Embryonic facial prominence (tissue), 1 donor: ENCODE results near the gene EXOC2.

Experiments used
- DNase-seq: peaks from one replicate; pipeline ENCODE4 v3.0.0-alpha.2; 2016; ENCODE audit errors: extremely low spot score

The EXOC2 gene, protein sequence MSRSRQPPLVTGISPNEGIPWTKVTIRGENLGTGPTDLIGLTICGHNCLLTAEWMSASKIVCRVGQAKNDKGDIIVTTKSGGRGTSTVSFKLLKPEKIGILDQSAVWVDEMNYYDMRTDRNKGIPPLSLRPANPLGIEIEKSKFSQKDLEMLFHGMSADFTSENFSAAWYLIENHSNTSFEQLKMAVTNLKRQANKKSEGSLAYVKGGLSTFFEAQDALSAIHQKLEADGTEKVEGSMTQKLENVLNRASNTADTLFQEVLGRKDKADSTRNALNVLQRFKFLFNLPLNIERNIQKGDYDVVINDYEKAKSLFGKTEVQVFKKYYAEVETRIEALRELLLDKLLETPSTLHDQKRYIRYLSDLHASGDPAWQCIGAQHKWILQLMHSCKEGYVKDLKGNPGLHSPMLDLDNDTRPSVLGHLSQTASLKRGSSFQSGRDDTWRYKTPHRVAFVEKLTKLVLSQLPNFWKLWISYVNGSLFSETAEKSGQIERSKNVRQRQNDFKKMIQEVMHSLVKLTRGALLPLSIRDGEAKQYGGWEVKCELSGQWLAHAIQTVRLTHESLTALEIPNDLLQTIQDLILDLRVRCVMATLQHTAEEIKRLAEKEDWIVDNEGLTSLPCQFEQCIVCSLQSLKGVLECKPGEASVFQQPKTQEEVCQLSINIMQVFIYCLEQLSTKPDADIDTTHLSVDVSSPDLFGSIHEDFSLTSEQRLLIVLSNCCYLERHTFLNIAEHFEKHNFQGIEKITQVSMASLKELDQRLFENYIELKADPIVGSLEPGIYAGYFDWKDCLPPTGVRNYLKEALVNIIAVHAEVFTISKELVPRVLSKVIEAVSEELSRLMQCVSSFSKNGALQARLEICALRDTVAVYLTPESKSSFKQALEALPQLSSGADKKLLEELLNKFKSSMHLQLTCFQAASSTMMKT

DNA sequence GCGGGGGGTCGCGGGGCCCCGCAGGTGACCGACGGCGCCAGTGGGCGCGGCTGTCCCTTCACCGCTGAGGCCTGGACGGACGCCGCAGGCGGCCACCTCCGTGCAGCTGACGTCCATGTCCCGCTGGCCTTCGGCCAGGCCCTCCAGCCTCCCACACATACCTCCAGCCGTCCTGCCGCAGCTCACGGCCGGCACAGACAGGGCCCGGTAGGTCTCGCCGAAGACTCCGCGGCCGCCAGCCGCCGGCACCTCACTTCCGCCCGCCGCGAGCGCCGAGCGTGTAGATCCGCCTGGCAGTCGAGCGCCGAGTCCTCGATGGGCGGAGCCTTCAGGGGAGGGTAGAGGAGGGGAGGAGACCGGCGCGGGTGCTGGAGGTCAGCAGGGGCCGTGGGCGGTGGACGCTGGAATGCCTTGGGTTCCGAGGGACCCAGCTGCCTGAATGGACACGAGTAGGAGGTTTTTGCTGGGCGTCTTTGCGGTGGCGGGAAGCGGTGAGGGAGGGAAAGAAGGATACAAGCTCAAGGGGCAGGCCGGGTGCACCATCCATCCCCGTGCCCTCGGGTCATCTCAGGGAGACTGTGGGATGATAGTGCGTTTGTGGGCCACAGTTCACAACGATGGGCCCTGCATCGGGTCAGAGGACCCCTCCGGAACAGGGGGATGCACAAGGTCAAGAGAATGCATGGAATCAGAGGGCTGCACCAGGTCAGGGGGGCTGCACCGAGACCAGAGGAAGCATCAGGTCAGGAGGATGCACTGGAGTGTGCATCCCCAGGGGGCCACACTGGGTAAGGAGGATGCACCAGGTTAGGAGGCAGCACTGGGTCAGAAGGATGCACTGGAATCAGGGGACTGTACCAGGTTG lies at the start of gene EXOC2:
TSS of gene EXOC2 (minus strand) at position 282 of the 865 bp plus-strand sequence. CDS start 55,321 bp downstream, outside the sequence.
- DNase-seq, result peak; percentile 71

DNA sequence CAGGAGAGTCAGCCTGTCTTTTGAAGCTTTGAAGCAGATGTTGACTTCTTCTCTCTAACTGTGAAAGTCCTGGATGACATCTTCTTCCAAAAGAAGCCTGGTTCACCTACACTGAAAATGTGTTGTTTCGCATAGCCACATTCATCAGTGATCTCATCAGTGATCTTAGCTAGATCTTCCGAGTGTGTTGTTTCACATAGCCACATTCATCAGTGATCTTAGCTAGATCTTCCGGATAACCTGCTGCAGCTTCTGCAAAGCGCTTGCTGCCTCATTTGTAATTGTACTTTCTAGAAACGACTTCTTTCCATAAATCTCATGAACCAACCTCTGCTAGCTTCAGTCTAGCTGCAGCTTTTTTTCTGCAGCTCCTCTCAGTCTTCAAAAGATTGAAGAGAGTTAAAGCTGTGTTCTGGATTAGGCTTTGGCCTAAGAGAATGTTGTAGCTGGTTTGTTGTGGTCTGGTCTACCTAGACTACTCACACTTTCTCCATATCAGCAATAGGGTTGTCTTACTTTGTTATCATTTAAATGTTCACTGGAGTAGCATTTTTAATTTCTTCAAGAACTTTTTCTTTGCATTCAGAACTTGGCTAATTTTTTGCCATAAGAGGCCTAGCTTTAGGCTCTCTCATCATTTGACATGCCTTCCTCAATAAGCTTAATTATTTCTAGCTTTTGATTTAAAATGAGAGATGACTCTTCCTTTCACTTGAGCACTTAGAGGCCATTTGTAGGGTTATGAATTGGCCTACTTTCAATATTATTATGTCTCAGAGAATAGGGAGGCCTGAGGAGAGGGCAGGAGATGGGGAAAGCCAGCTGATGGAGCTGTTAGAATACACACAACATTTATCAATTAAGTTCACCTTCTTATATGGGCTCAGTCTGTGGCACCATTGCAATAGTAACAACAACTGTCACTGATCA lies 48.7 kb upstream of the EXOC2 start:
- DNase-seq, result no peak

DNA sequence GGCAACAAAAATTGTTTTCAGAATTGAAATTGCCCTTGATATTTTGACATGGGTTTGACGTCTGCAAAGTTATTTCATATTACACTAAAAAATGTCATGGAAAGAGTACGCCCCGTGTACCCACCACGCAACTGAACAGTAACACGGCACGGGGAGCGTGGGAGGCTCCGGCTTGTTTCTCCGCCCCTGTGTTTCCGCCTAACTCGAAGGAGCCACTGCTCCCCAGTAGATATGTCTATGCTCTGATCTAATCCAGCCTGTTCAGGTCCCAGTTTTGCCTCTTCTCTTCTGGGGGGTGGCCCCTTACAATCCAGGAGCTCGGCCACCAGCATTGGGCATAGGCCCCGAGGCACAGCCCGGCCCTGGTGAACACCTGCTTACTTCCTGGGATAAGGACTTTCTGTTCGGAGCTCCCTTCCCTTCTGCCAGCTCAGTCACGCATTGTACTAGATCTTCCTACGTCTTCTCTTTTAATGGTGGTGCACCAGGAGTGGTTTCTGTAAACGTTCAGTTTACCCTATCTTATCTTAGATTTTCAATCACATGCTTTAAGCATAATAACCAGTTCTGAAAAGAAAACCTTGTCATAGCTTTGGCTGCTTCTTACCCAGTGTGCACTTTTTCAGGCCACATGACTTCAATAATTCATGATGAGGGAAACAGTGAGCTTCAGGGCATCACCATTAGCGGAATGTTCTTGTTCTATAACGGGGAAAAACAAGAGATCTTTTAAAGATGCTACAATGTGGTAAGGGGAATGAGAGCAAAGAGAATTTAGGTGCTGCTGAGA lies 43.9 kb upstream of the EXOC2 start:
- no peak for DNase-seq

DNA sequence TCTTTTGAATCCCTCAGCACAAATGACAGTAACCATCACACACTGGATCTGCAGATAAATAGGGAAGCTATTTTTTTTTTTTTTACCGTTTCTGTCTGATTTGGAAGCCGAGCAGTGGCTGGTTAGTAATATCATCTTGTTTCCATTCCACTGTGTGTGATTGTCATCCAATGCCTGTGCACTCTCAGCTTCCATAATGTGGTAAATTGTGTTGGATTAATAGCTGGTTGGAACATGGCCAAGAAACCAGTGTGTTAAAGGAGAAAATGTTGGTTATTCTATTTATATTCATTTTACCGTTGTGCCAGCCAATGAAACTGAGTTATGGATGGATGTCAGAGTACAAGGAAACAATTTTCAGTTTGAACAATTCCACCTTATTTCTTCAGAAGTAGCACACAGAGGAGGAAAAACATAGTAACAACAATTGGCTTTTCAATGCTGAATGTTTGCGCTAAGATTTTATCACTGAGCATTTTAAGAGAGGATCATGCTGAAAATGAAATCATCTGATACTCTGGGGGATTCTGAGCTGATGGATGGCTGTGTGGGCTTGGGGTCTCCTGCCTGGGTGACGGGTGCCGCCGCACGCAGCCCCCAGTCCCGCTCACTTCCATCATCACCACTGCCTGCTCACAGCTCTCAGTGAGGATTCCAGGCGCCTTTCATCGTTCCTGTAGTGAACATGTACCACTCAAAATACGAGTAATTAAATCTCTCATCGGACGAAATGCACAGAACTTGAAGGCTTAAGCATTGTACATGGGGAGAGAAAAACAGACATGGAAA lies 40.7 kb upstream of the EXOC2 start:
- no peak for DNase-seq

DNA sequence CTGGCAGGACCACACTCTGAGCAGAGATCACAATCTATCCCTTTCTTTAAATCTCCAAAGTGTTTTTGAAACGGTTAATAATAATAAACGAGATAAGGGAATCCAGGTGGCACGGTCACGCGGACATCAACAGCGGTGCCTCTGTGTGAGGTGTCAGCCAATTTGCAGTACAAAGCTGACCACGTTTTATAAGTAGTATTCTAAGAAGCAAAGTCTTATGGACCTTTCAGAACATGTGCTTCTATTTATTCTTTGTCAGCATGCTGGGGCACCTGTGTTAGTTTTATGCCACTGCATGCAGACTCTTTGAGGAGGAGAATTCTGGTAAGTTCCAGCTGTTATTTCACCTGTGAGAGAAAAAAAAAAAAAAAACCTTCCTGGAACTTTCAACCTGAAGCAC lies 39.0 kb upstream of the EXOC2 start:
- DNase-seq, result no peak

DNA sequence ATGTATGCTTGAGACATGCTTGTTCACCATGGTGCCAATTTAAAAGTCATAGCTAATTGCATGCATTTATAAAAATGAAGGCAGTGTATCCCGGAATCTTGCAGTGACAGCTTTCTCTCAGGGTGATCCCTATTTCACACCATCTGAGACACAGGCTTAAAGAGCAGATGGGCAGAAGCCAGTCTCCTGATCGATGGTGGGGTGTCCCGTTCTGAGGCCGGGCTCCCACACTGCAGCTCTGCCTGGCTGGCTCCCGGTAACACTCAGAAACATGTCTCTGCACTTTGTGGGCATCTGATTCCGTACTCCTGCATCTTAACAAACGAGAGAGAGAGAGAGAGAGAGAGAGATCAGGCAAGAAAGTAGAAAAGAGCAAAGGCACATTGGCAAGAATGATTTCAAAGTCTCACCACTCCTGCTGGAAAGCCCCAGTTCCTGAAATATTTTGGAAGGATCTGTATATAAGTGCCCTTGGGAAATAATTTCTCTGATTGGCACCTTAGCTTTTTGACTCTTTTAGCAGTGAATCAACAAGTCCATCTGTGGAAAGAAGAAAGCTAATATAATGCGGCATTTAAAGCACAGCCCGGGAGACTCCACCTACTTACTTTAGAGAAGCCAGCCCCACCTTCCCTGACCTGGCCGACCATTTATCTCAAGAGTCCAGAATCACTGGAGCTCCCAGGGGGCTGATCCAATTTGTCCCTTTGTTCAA lies 36.8 kb upstream of the EXOC2 start:
- DNase-seq, result no peak

DNA sequence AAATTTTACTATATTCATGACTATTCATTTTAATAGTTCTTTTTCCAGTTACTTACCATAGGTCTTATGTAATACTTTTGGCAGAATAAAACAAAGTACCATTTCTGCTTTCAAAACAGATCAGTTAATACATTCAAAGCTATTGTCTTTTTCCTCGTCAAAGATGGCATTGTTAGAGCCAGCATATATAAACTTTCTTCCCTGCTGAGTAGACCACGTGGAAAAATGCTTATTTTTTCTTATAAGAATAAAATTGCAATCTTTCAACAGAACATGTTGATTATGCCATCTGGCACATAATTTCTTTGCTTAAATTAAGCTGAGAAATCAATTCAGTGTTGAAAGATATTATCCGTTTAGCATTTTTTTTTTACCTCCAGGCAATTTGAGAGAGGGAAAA lies 34.9 kb upstream of the EXOC2 start:
- DNase-seq, result no peak

DNA sequence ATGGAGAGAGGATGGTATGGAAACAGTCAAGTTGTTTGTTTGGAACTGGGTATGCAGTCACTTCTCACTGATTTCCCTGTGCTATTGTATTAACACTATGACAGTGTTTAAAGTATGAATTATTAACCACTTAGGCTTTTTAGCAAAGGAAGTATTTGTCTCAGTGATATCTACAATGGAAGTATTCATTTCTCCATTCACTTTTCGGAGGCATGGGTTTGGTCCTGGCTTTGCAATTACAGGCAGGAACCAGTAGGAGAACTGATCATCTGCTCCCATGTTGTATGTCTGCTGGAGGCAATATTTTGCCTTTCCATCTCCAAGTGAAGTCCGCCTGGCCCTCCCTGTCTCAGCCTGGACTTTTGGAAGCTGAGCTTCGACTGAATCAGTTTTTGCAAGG lies 30.6 kb upstream of the EXOC2 start:
- DNase-seq, result no peak

DNA sequence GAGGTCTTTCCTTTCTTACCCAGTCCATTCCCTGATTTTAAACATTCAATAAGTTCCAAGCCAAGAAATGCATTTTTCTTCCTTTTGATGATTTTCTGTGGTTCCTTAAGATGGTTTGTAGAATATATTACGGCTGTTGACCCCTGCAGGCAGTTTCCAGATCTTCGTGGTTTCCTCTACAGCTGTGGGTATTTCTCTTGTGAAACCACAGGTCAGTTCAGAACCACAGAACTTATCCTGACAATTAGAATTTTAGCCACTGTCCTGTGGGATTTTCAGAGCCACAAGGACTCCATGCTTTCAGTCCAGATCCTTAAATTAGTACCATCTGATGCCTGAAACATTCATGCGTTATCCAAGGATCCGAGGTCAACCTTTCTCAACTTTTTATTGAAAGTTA lies 29.7 kb upstream of the EXOC2 start:
- no peak for DNase-seq

DNA sequence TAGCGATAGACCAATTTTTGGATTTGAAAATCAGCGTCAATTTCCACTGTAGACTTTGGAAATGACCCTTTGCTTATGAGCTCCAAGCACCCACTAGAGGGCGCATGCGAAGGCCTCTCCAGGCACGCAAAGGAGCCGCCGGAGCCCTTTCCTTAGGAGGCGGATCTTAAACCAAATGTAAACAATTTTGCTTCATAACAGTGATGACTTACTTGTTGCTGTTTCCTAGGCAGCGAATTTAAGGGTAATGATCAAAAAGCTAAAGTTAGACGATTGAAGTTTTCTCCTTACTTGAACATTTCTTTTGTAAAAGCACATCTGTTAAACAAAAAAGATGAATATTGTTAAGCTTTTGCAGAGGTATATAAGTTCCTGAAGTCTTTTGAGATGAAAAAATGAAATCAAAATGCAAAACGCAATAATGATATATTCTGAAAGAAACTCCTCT lies 29.2 kb upstream of the EXOC2 start:
- peak; percentile 72 for DNase-seq

DNA sequence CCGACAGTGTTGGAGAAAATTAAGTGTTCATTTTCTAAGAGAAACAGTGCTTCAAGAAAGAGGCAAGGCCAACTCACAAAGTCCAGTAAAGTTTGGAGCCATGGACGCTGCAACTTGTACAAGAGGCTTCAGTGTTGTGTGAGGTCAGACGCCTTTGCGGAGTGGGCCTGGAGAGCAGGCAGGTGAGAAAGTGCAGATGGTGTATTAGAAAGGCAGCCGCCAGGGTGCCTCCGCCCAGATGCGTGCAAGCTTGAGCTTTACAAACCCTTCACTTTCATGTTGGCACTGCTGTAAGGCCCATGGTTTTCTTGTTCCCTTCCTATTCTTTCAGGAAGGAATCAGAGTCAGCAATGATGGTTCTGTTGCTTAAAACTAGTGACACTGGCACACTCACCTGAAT lies 25.4 kb upstream of the EXOC2 start:
- DNase-seq, result no peak

DNA sequence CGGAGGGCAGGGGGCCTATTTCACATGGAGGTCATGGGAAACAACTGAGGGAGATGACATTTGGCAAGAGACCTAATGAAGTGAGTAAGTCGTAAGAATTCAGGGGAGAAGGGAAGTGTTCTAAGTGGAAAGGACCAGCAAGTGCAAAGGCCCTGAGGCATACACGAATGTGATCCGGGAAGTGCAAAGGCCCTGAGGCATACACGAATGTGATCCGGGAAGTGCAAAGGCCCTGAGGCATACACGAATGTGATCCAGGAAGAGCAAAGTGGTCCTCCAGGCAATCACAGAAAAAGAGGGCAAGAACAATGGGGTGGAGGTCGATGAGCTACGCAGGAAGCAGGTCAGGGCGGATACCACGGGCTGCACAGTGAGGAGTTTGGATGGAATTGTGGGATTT lies 24.2 kb upstream of the EXOC2 start:
- DNase-seq, result no peak

DNA sequence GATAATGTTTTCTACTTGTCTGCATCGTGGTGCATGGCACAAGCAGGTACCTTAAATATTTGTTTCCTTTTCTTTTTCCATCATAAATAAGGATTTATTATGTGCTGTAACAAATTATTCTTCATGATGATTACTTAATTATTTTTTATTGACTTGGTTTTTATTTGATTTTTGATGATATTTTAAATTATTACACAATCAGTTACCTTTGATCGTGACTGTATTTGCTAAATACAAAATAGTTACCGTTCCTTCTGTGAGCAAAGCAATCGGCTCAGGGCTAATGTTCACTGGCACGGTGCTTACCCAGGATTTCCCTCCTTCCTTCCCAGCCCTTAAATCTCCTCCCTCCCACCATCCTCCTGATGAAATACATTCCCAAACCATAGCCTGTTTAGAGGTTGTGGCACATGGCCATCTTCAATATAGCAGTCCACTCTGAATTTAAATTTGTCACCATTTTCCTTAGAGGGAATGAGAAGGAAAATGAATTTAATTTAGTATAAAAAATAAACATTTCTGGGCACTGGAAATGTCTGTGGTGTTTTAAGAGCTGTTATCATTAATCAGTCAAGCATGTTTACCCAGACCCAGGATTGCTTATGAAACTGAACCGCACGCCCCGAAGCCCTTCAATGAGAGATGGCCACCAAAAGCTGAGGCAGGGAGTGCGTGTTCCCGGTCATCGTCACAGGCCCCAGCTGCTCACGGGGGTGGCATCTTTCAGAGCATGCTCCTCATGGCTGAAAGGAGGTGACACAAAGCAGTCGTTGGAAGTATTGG lies 23.0 kb upstream of the EXOC2 start:
- DNase-seq, result no peak

DNA sequence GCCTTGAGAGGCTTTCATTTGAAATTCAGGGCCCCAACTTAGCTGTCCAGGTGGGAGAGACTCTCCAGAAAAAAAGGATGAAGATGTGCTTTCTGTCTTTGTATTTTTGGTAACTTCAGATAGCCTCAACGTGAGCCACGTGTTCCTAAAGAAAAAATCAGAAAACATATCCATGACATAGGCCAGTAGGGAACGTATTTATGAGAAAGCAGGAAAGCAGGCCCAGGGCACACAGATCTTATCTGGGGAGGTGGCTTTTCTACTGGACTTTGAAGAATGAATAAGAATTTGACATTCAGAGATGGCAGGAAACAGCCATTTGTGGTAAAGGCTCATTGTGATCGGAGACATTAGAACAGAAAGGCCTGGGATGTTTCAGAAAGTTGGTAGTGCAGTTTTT lies 21.2 kb upstream of the EXOC2 start:
- DNase-seq, result no peak

DNA sequence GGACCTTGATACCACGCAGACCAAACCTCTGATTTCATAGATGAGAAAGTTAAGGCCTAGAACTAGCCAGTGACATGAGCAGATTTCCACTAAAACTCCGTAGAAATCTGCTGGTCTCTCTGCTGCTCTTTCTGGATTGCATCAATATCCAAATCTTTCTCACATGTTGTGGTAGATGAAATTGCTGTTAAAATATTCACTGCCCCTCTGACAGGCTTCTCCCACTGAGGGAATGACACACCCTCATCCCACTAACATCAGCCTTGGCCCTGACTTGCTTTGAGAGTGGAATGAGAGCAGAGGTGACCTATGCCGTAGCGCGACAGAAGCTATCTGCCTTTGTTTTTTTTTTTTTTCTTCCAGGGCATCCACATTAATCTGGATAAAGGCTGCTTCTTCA lies 20.4 kb upstream of the EXOC2 start:
- no peak for DNase-seq

DNA sequence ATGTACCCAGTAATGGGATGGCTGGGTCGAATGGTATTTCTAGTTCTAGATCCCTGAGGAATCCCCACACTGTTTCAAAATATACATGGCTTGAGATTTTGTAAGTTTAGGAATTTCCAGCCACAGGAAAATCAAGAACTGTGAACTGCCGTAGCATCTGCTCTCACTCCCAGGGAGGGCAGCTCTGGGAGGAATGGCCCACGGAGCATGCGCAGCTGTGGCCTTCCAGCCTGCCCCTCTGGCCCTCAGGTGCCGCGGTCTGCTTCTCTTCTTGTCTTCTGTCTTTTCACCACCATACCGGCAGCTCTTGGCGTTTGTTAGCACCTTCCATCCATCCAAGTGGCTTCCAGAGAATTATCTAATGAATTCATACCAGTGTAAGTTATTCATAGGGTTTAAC lies 19.9 kb upstream of the EXOC2 start:
- DNase-seq, result no peak

DNA sequence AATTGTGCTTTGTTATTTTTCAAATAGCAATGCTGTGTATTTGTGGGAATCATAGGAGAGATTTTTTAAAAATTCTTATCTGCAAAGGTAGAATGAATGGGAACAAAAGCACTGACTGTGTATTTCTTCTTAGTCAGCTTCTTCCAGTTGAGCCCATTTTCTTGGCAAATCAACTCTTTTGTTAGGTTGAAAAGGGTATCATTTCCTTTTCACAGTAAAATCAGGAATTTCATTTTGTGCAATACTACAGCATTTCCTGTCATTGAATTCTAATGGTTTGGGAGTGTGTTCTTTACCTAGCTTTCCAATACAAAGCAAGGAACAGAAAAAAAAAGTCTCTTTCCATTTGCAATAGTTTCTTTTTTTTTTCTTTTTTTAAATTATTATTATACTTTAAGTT lies 19.0 kb upstream of the EXOC2 start:
- no peak for DNase-seq
